GM10266 (cell line): ENCODE measurements around the gene GIMAP8.
"Not testable (repeated sequence)": the region's sequence is repeated elsewhere in the genome, so short reads cannot be mapped to it uniquely, and the experiment has no call there.

Source experiments
- DNase-seq: peaks from one replicate; pipeline ENCODE4 v3.0.0; 2012; ENCODE audit errors: extremely low spot score
- CTCF ChIP-seq: IDR thresholded peaks from 2 replicates; pipeline ENCODE4 v1.5.1; 2012; ENCODE audit warnings: mild to moderate bottlenecking, low read depth; ENCODE audit not compliant: control insufficient read depth, insufficient read depth; ENCODE audit errors: missing control alignments

The GIMAP8 gene

GRCh38 chr7:150481186-150481920 lies 30.9 kb downstream of the GIMAP8 start:
- no peak for TF ChIP-seq CTCF
- DNase-seq, result no peak

DNA sequence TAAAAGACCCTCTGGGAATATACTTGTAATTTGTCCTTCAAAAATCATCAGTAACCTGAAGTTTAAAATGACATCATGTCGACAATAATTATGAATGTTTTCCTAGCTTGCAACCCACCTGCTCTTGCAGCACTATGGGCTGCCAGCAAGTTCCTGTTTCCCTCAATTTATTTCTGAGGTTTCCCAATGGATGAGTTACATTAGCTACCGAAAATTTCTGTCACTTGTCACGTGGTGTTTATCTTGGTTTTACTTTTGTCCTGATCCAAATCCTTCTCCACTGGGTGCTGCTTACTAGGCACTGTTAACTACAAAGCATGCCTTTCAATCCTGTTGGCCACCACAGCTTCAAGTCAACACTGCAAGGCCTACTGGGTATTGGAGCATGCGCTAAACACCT lies 31.5 kb downstream of the GIMAP8 start:
- no peak for DNase-seq
- TF ChIP-seq CTCF, result no peak

GRCh38 chr7:150483514-150483913 lies 33.1 kb downstream of the GIMAP8 start:
- not testable (repeated sequence) for DNase-seq

GRCh38 chr7:150484071-150484470 lies 33.6 kb downstream of the GIMAP8 start:
- DNase-seq, result not testable (repeated sequence)

DNA sequence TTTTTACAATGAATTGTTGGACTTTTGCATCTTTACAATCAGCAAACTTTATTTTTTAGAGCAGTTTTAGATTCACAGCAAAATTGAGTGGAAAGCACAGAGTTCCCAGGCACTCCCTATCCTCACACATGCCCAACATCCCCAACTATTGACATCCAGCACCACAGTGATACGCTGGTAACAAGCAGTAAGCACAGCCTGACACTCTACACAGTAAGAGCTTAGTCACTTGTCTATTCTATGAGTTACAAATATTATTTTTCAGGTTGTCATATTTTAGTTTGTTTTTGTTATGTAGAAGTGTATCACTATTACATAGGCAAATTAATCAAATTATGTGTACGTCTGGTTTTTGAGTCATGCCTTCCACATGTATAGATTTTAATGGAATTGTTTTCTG lies 37.2 kb downstream of the GIMAP8 start:
- no peak for DNase-seq
- TF ChIP-seq CTCF, result no peak

GRCh38 chr7:150489782-150490181 lies 39.4 kb downstream of the GIMAP8 start:
- no peak for DNase-seq
- TF ChIP-seq CTCF, result no peak

- not testable (repeated sequence) for DNase-seq
Observed at GRCh38 chr7:150493442-150493841, 43.0 kb downstream of the GIMAP8 start.

GRCh38 chr7:150502519-150502918 lies 52.1 kb downstream of the GIMAP8 start:
- DNase-seq, result no peak
- TF ChIP-seq CTCF, result no peak

DNA sequence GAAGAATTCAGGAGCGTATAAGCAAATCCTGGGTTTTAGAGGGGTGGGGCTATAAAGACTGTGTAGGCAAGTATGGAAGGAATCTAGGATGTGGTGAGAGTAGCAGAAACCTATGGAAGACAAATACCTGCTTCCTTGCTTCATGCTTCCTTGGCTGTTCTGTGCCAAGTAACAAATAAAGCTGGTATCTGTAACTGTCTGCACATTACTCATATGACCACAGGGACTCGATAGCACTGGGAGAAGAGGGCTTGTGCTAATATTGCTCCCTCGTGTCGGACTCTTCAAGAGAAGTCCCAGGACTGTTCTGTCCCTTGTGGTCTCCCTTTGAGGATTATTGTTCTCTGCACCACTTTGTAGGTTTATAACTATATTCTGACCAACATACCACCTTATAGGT lies 52.7 kb downstream of the GIMAP8 start:
- TF ChIP-seq CTCF, result no peak
- DNase-seq, result no peak
